SK-N-MC (cell line): ENCODE measurements around the gene IWS1.
"Not testable (repeated sequence)": the region's sequence is repeated elsewhere in the genome, so short reads cannot be mapped to it uniquely, and the experiment has no call there.

Source experiments
- EZH2 ChIP-seq: fragments of 200-600 bp; sonication (generic); IDR thresholded peaks from one replicate; pipeline ENCODE4 v1.6.1; 2017; ENCODE audit warnings: antibody characterized with exemption
- FOXP2 ChIP-seq: optimal IDR thresholded peaks from 2 replicates; pipeline ENCODE3; 2011; ENCODE audit warnings: mild to moderate bottlenecking, moderate library complexity; ENCODE audit not compliant: insufficient read depth; ENCODE audit errors: extremely low read length, control extremely low read depth
- POLR2AphosphoS5 ChIP-seq: IDR thresholded peaks from 2 replicates; pipeline ENCODE4 v1.6.1; 2012; ENCODE audit warnings: mild to moderate bottlenecking, low read depth, low read length, borderline replicate concordance

DNA sequence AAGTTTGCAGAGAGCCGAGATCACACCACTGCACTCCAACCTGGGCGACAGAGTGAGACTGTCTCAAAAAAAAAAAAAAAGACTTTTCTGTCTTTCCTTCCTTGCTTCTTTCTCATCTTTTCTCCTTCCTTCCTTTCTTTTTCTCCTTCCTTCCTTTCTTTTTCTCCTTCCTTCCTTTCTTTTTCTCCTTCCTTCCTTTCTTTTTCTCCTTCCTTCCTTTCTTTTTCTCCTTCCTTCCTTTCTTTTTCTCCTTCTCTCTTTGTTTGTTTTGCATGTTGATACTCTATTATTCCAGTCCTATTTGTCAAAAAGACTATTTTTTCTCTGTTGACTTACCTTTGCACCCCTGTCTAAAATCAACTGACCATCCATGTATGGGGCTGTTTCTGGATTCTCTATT lies 46.1 kb upstream of the IWS1 start:
- TF ChIP-seq POLR2AphosphoS5, EZH2, FOXP2: not testable (repeated sequence)
